Fibroblast of skin of left quadriceps (primary cell): ENCODE data around the gene IGFLR1.

Experiments
- DNase-seq, 2 experiments: peaks; one replicate each; pipeline ENCODE4 v3.0.0-alpha.2; 2013; ENCODE audit warnings: low read depth in 2 of 2

Gene IGFLR1

GRCh38 chr19:35739275-35740107 is 2.8 kb downstream of the IGFLR1 start:
- no peak for DNase-seq

GRCh38 chr19:35738887-35739229 is 3.4 kb downstream of the IGFLR1 start:
- DNase-seq = no peak

GRCh38 chr19:35738021-35738886 is 4.0 kb downstream of the IGFLR1 start:
- no peak for DNase-seq

- DNase-seq = no peak
Observed at GRCh38 chr19:35736913-35737886, 5.1 kb downstream of the IGFLR1 start.

GRCh38 chr19:35734889-35735288 is 7.4 kb downstream of the IGFLR1 start:
- no peak for DNase-seq

GRCh38 chr19:35734273-35734672 is 8.0 kb downstream of the IGFLR1 start:
- DNase-seq = no peak

GRCh38 chr19:35733180-35734125 is 8.8 kb downstream of the IGFLR1 start:
- no peak for DNase-seq

- DNase-seq = no peak
Observed at GRCh38 chr19:35732540-35733179, 9.6 kb downstream of the IGFLR1 start.

- DNase-seq = no peak
Observed at GRCh38 chr19:35731779-35732405, 10.4 kb downstream of the IGFLR1 start.

- no peak for DNase-seq
Observed at GRCh38 chr19:35731353-35731752, 10.9 kb downstream of the IGFLR1 start.

GRCh38 chr19:35730326-35730725 is 11.9 kb downstream of the IGFLR1 start:
- no peak for DNase-seq

GRCh38 chr19:35729763-35730162 is 12.5 kb downstream of the IGFLR1 start:
- no peak for DNase-seq

GRCh38 chr19:35729021-35729420 is 13.2 kb downstream of the IGFLR1 start:
- no peak for DNase-seq

GRCh38 chr19:35727956-35728706 is 14.1 kb downstream of the IGFLR1 start:
- DNase-seq = no peak

GRCh38 chr19:35727053-35727955 is 14.9 kb downstream of the IGFLR1 start:
- no peak for DNase-seq

GRCh38 chr19:35725216-35725861 is 16.9 kb downstream of the IGFLR1 start:
- DNase-seq = no peak

GRCh38 chr19:35724560-35724959 is 17.7 kb downstream of the IGFLR1 start:
- no peak for DNase-seq
